Epithelial cell of esophagus (primary cell): ENCODE results near the gene SHC3.

Source experiments
- DNase-seq: peaks from one replicate; pipeline ENCODE4 v3.0.0; 2010; ENCODE audit warnings: low read depth
- H3K4me3 ChIP-seq: 2 replicates; pipeline ENCODE4 v1.5.1; 2011; ENCODE audit warnings: mild to moderate bottlenecking, low read length, control low read depth
- TF ChIP-seq, protein P1 (sequence below): IDR thresholded peaks from 2 replicates; pipeline ENCODE4 v1.5.1; 2011; ENCODE audit warnings: low read depth, mild to moderate bottlenecking, low read length, control low read depth, inconsistent platforms; ENCODE audit not compliant: insufficient read depth; ENCODE audit errors: missing control alignments

Gene SHC3

DNA sequence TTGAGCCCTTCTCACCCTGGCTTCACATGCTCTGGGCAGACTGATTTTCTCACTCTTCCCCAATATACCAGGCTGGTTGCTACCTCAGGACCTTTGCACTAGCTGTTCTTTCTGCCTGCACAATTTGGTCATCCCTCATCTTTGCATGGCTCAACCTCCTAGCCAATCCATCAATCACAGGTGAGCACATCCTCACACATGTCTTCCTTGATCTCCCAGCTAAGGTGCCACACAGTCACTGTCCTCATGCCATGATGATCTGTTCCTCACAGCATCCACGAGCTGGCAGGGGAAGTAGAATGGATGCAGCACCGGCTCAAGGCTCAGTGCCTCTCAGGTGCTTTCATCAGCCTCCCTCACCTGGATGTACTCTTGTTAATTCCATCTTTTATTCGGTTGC is 218.0 kb downstream of the SHC3 start:
- H3K4me3 ChIP-seq: no peak overlapping the region
- TF ChIP-seq, protein P1, sequence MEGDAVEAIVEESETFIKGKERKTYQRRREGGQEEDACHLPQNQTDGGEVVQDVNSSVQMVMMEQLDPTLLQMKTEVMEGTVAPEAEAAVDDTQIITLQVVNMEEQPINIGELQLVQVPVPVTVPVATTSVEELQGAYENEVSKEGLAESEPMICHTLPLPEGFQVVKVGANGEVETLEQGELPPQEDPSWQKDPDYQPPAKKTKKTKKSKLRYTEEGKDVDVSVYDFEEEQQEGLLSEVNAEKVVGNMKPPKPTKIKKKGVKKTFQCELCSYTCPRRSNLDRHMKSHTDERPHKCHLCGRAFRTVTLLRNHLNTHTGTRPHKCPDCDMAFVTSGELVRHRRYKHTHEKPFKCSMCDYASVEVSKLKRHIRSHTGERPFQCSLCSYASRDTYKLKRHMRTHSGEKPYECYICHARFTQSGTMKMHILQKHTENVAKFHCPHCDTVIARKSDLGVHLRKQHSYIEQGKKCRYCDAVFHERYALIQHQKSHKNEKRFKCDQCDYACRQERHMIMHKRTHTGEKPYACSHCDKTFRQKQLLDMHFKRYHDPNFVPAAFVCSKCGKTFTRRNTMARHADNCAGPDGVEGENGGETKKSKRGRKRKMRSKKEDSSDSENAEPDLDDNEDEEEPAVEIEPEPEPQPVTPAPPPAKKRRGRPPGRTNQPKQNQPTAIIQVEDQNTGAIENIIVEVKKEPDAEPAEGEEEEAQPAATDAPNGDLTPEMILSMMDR: no peak
- no peak for DNase-seq

DNA sequence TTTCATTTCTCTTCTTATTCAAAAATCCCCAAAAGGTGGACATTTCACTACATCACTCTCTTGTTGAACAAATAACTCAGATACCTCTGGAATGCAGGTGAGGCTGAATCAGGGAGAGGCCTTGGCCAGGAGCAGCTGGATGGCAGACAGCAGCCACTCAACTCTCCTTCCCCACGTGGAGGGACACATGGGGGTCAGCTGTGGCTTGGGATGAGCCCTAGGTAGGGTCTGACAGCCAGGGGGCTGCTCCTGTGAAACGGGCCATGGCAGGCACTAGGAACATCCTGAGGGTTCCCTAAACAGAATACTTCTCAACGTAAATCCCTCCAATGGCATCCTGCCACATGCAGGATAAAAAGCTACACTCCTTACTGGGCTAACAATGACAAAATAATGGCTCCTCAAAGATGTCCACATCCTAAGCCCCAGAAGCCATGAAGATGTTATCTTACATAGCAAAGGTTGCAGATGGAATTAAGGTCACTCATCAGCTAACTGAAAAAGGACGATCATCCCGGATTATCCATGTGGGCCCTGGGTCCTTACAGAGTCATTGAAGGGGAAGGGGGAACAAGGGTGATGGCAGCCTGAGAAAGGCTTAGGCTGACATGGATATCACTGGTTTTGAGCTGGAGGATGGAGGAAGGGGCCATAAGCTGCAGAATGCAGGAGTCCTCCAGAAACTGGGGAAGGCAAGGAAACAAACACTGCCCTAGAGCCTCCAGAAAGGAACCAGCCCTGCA is 218.7 kb downstream of the SHC3 start:
- TF ChIP-seq, protein P1: no peak
- no peak overlapping the region for H3K4me3 ChIP-seq
- DNase-seq: no peak

DNA sequence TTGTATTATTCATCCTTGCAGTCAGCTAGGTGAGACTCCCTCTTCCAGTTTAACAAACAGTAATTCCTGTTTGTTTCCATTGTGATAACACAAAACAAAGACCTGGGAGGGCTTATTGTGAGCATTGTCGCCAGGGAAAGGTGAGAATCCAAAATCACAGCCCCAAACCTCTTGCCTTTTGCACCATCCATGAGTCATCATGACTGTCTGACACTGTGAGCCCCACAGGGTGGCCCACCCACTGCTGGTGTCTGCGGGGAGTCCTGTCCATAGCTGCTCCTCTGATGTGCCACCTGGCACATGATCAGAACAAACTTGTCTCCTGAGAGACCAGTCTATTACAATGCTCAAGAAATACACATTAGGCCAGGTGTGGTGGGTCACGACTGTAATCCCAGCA is 221.1 kb downstream of the SHC3 start:
- H3K4me3 ChIP-seq: no peak overlapping the region
- TF ChIP-seq, protein P1: no peak
- no peak for DNase-seq
